A673 (cell line): ENCODE results near the gene PHETA2.
"Not testable (repeated sequence)": the region's sequence is repeated elsewhere in the genome, so short reads cannot be mapped to it uniquely, and the experiment has no call there.

Source experiments
- EZH2 ChIP-seq: fragments of 200-600 bp; sonication (generic); IDR thresholded peaks from 2 replicates; pipeline ENCODE4 v1.6.1; 2017; ENCODE audit warnings: borderline replicate concordance, low read depth, mild to moderate bottlenecking, mixed read lengths, antibody characterized with exemption, low read length; ENCODE audit not compliant: poor library complexity, severe bottlenecking
- TF ChIP-seq, protein P1 (sequence below): fragments of 300-800, 200-600 bp; sonication (generic); conservative IDR thresholded peaks from 2 replicates; pipeline ENCODE4 v1.5.1; 2017; ENCODE audit warnings: low read depth, mild to moderate bottlenecking, antibody characterized with exemption, low read length, moderate library complexity, mixed read lengths

DNA sequence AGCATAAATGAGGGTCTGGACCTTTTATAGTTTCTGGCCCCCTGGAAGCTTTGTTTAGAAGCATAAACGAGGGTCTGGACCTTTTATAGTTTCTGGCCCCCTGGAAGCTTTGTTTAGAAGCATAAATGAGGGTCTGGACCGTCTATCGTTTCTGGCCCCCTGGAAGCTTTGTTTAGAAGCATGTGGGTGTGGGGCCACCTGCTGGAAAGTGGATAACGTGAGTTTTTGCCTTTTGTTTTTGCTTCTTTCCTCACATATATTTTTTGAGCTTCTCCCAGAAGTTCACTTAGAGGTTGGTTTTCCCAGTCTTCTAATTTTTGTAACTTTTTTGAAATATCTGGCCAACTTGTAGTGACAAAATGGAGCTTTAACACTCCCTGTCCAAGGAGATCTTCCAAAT is 38.7 kb downstream of the PHETA2 start:
- TF ChIP-seq, protein P1, sequence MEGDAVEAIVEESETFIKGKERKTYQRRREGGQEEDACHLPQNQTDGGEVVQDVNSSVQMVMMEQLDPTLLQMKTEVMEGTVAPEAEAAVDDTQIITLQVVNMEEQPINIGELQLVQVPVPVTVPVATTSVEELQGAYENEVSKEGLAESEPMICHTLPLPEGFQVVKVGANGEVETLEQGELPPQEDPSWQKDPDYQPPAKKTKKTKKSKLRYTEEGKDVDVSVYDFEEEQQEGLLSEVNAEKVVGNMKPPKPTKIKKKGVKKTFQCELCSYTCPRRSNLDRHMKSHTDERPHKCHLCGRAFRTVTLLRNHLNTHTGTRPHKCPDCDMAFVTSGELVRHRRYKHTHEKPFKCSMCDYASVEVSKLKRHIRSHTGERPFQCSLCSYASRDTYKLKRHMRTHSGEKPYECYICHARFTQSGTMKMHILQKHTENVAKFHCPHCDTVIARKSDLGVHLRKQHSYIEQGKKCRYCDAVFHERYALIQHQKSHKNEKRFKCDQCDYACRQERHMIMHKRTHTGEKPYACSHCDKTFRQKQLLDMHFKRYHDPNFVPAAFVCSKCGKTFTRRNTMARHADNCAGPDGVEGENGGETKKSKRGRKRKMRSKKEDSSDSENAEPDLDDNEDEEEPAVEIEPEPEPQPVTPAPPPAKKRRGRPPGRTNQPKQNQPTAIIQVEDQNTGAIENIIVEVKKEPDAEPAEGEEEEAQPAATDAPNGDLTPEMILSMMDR, result peak; percentile 40
- TF ChIP-seq EZH2, result not testable (repeated sequence)
